K562 (cell line): ENCODE results near the gene UGT2A1. TPM values are rescaled to one million over a fixed set of nuclear protein-coding genes. Genes with fewer than 3 reads are reported as not detected.

Source experiments
- ATAC-seq: fragments of 200-7000 bp; cut with Tn5 transposase; 3 replicates; pipeline ENCODE4 v1.9.1; 2020; ENCODE audit warnings: moderate library complexity
- BruUV-seq: library from RNA; stranded (reverse); fragments of 400-500 nt; replicated peaks from 2 replicates; lab custom pipeline; 2021; lab: Mats Ljungman, UMichigan
- CTCF ChIA-PET: fragments of 300-600 bp; formaldehyde crosslinking; extraction: SDS; loops from one replicate; lab custom pipeline; 2021; ENCODE audit warnings: low intra/inter-chr PET ratio; lab: Yijun Ruan, JAX
- POLR2A ChIA-PET: fragments of 300-600, 350-650 bp; sonication (Branson Sonifier 250); formaldehyde crosslinking; extraction: SDS; loops from one replicate; lab custom pipeline; 2021; ENCODE audit warnings: antibody characterized with exemption, inconsistent platforms; lab: Yijun Ruan, JAX
- DNase-seq, 4 experiments: peaks; one replicate each; pipeline versions ENCODE4 v3.0.0 to v3.0.0-alpha.2; 2011 to 2018; ENCODE audit warnings: low spot score in 3 of 4, mixed read lengths in 3 of 4; ENCODE audit errors: extremely low read depth in 1 of 4
- FAIRE-seq: peaks from 2 replicates; lab custom pipeline; 2011; peaks lifted over from hg19 to GRCh38; lab: Jason Lieb, UNC
- H2AFZ ChIP-seq: 2 replicates; pipeline ENCODE4 v1.6.0; 2011; ENCODE audit warnings: low read depth, low read length, control low read depth, inconsistent platforms
- H3K27ac ChIP-seq: fragments of 200-600 bp; 3 replicates; pipeline ENCODE4 v1.8.0; 2011; ENCODE audit warnings: low read depth, mild to moderate bottlenecking, control low read depth, inconsistent platforms, low read length, moderate library complexity, mixed read lengths; ENCODE audit errors: extremely low read depth
- H3K27me3 ChIP-seq, 2 experiments: fragments of 300-600 bp in 1 of 2; 2 replicates in 1 of 2; 3 replicates in 1 of 2; pipeline versions ENCODE4 v1.6.0 to v1.8.0; 2011; ENCODE audit warnings: inconsistent platforms in 2 of 2, low read length in 2 of 2, mild to moderate bottlenecking in 1 of 2, mixed read lengths in 1 of 2, moderate library complexity in 1 of 2; ENCODE audit not compliant: control insufficient read depth in 2 of 2, insufficient read depth in 2 of 2
- H3K36me3 ChIP-seq: fragments of 300-600 bp; 3 replicates; pipeline ENCODE4 v1.8.0; 2011; ENCODE audit warnings: mild to moderate bottlenecking, low read length, inconsistent platforms; ENCODE audit not compliant: control insufficient read depth, insufficient read depth
- H3K4me1 ChIP-seq, 2 experiments: fragments of 200-600 bp in 1 of 2; replicated peaks in 1 of 2; 2 replicates in 1 of 2; 3 replicates in 1 of 2; pipeline versions ENCODE4 v1.5.1 to v1.8.0; 2011; ENCODE audit warnings: inconsistent platforms in 2 of 2, low read length in 2 of 2, mild to moderate bottlenecking in 1 of 2, mixed read lengths in 1 of 2, moderate library complexity in 1 of 2; ENCODE audit not compliant: control insufficient read depth in 2 of 2, insufficient read depth in 2 of 2
- H3K4me2 ChIP-seq: 2 replicates; pipeline ENCODE4 v1.6.1; 2011; ENCODE audit warnings: low read length, control low read depth, inconsistent platforms, mixed read lengths; ENCODE audit not compliant: insufficient read depth
- H3K4me3 ChIP-seq: fragments of 200-600 bp; sonication (generic), shearing (Covaris generic); 2 replicates; pipeline ENCODE4 v1.5.1; 2016; ENCODE audit warnings: control low read depth, inconsistent platforms
- H3K79me2 ChIP-seq: fragments of 200-600 bp; 3 replicates; pipeline ENCODE4 v1.8.0; 2011; ENCODE audit warnings: low read length, inconsistent platforms; ENCODE audit not compliant: control insufficient read depth, insufficient read depth
- H3K9ac ChIP-seq, 2 experiments: 2 replicates each; pipeline versions ENCODE4 v1.6.0 to v1.6.1; 2011; ENCODE audit warnings: low read depth in 2 of 2, low read length in 2 of 2, control low read depth in 1 of 2, inconsistent platforms in 1 of 2, mild to moderate bottlenecking in 1 of 2, mixed read lengths in 1 of 2; ENCODE audit not compliant: insufficient read depth in 1 of 2
- H3K9me1 ChIP-seq: one replicate; pipeline ENCODE4 v1.6.0; 2011; ENCODE audit warnings: inconsistent platforms, mild to moderate bottlenecking, low read length, moderate library complexity; ENCODE audit not compliant: control insufficient read depth, insufficient read depth
- H3K9me3 ChIP-seq: replicated peaks from 2 replicates; pipeline ENCODE4 v1.5.1; 2011; ENCODE audit warnings: low read depth, low read length, inconsistent platforms; ENCODE audit not compliant: control insufficient read depth, insufficient read depth
- H4K20me1 ChIP-seq: replicated peaks from 2 replicates; pipeline ENCODE4 v1.6.1; 2011; ENCODE audit warnings: low read length, inconsistent platforms, mixed read lengths; ENCODE audit not compliant: control insufficient read depth, insufficient read depth
- JUNB ChIP-seq: fragments of 450-650 bp; formaldehyde crosslinking; conservative IDR thresholded peaks from 2 replicates; pipeline ENCODE4 v1.4.0; 2020; ENCODE audit warnings: mild to moderate bottlenecking
- NR3C1 ChIP-seq: sonication (generic); formaldehyde crosslinking; IDR thresholded peaks from 2 replicates; pipeline ENCODE4 v1.8.1; 2022; ENCODE audit warnings: missing genetic modification reagents
- PYGO2 ChIP-seq: fragments of 450-650 bp; IDR thresholded peaks from 2 replicates; pipeline ENCODE4 v1.6.1; 2016; ENCODE audit warnings: mild to moderate bottlenecking, missing genetic modification characterization, moderate library complexity, missing compliant biosample characterization
- RBM25 ChIP-seq: fragments of 200-400 bp; formaldehyde crosslinking; IDR thresholded peaks from 2 replicates; pipeline ENCODE4 v1.6.1; 2018; ENCODE audit warnings: low read length, low read depth, moderate library complexity; ENCODE audit not compliant: severe bottlenecking
- ZNF239 ChIP-seq: fragments of 250-450 bp; sonication (Bioruptor Pico); IDR thresholded peaks from 2 replicates; pipeline ENCODE4 v1.4.0; 2020; ENCODE audit warnings: mild to moderate bottlenecking
- ZNF311 ChIP-seq: fragments of 250-450 bp; sonication (Bioruptor Pico); IDR thresholded peaks from 2 replicates; pipeline ENCODE4 v1.4.0; 2020; ENCODE audit warnings: mild to moderate bottlenecking, moderate library complexity
- ZNF551 ChIP-seq: fragments of 250-450 bp; sonication (Bioruptor Pico); IDR thresholded peaks from 2 replicates; pipeline ENCODE4 v1.5.0; 2021; ENCODE audit warnings: mild to moderate bottlenecking, moderate library complexity
- WGBS: fragments of 100-300 bp; shearing (Covaris generic); methylation state at CpG from one replicate; pipeline ENCODE4 v1.1.6; 2016; ENCODE audit warnings: low coverage, mixed read lengths; ENCODE audit not compliant: insufficient coverage; ENCODE audit errors: missing lambda C conversion rate; 5-methylcytosine and 5-hydroxymethylcytosine counted together
- in situ Hi-C: fragments of 300-500 bp; cut with MboI; formaldehyde crosslinking; loops from 4 replicates; pipeline ENCODE4 v1.15.0; 2018; ENCODE audit warnings: inconsistent platforms, mixed read lengths
- intact Hi-C: fragments of 100-400 bp; cut with micrococcal nuclease; formaldehyde crosslinking; loops from 2 replicates; pipeline ENCODE4 v1.14.2; 2022
- polyA plus RNA-seq, 8 experiments: library from polyadenylated mRNA; depleted of rRNA in 4 of 8; stranded (reverse) in 5 of 8; unstranded in 3 of 8; fragments of >200 nt; fragmentation: Nextera tagmentation in 2 of 8; fragmentation: Illumina TruSeq in 1 of 8; extraction: Ambion mirVana in 2 of 8; extraction: Trizol in 1 of 8; gene quantifications; 2 replicates each; pipeline versions ENCODE4 v1.2.1 to v1.2.3, GENCODE V29; 2011 to 2014; ENCODE audit warnings: inconsistent platforms in 1 of 8, missing spikeins in 1 of 8
- total RNA-seq, 7 experiments: library from RNA; depleted of rRNA in 6 of 7; stranded (reverse); fragments of >200 nt in 6 of 7; fragmentation: Illumina TruSeq in 2 of 7; extraction: Trizol in 2 of 7; gene quantifications; 2 replicates each; pipeline versions ENCODE4 v1.2.1 to v1.2.3, GENCODE V29; 2011 to 2021; ENCODE audit warnings: low replicate concordance in 1 of 7
- TF ChIP-seq, protein P1 (sequence below): fragments of 450-650 bp; formaldehyde crosslinking; IDR thresholded peaks from 2 replicates; pipeline ENCODE4 v1.4.0; 2020; ENCODE audit warnings: mild to moderate bottlenecking, moderate library complexity
- TF ChIP-seq, protein P2 (sequence below): sonication (generic); formaldehyde crosslinking; IDR thresholded peaks from 2 replicates; pipeline ENCODE4 v1.8.0; 2023; ENCODE audit warnings: missing genetic modification reagents, mild to moderate bottlenecking, borderline replicate concordance

UGT2A1 gene
- total and polyA plus RNA-seq, 9 of the 15 experiments (the other 6 are each of a cell fraction or from before 2014, with no cell fraction given): 0.03 TPM; not detected in 8

- TF ChIP-seq, protein P1, sequence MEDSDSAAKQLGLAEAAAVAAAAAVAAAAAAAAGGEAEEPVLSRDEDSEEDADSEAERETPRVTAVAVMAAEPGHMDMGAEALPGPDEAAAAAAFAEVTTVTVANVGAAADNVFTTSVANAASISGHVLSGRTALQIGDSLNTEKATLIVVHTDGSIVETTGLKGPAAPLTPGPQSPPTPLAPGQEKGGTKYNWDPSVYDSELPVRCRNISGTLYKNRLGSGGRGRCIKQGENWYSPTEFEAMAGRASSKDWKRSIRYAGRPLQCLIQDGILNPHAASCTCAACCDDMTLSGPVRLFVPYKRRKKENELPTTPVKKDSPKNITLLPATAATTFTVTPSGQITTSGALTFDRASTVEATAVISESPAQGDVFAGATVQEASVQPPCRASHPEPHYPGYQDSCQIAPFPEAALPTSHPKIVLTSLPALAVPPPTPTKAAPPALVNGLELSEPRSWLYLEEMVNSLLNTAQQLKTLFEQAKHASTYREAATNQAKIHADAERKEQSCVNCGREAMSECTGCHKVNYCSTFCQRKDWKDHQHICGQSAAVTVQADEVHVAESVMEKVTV (CRISPR knock-in tag): no peak
- TF ChIP-seq ZNF239 (CRISPR knock-in tag) (no peak), RBM25 (no peak), PYGO2 (tag) (no peak)
- TF ChIP-seq, all 486 proteins: peak for 0
These were observed at the start of gene UGT2A1 (continued) for GRCh38 chr4:69653147-69653546.

- ChIA-PET POLR2A (no interaction called here), CTCF (no interaction called here)
- H3K27ac ChIP-seq: no peak overlapping the region
- no TSS peak for BruUV-seq
- intact Hi-C loops: no loop called here
- H3K79me2 ChIP-seq: no peaks in the 10 kb centered on the region
- no peak for DNase-seq
- H3K4me3 ChIP-seq: no peak overlapping the region
- TF ChIP-seq NR3C1 (CRISPR knock-in tag) (no peak), ZNF551 (no peak), JUNB (CRISPR knock-in tag) (no peak), ZNF311 (CRISPR knock-in tag) (no peak)
- TF ChIP-seq, protein P2, sequence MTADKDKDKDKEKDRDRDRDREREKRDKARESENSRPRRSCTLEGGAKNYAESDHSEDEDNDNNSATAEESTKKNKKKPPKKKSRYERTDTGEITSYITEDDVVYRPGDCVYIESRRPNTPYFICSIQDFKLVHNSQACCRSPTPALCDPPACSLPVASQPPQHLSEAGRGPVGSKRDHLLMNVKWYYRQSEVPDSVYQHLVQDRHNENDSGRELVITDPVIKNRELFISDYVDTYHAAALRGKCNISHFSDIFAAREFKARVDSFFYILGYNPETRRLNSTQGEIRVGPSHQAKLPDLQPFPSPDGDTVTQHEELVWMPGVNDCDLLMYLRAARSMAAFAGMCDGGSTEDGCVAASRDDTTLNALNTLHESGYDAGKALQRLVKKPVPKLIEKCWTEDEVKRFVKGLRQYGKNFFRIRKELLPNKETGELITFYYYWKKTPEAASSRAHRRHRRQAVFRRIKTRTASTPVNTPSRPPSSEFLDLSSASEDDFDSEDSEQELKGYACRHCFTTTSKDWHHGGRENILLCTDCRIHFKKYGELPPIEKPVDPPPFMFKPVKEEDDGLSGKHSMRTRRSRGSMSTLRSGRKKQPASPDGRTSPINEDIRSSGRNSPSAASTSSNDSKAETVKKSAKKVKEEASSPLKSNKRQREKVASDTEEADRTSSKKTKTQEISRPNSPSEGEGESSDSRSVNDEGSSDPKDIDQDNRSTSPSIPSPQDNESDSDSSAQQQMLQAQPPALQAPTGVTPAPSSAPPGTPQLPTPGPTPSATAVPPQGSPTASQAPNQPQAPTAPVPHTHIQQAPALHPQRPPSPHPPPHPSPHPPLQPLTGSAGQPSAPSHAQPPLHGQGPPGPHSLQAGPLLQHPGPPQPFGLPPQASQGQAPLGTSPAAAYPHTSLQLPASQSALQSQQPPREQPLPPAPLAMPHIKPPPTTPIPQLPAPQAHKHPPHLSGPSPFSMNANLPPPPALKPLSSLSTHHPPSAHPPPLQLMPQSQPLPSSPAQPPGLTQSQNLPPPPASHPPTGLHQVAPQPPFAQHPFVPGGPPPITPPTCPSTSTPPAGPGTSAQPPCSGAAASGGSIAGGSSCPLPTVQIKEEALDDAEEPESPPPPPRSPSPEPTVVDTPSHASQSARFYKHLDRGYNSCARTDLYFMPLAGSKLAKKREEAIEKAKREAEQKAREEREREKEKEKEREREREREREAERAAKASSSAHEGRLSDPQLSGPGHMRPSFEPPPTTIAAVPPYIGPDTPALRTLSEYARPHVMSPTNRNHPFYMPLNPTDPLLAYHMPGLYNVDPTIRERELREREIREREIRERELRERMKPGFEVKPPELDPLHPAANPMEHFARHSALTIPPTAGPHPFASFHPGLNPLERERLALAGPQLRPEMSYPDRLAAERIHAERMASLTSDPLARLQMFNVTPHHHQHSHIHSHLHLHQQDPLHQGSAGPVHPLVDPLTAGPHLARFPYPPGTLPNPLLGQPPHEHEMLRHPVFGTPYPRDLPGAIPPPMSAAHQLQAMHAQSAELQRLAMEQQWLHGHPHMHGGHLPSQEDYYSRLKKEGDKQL (CRISPR knock-in tag): no peak
- no peaks in the 10 kb centered on the region for H3K36me3 ChIP-seq
- H3K4me1 ChIP-seq: no peaks in the 10 kb centered on the region
- no peaks in the 10 kb centered on the region for H3K27me3 ChIP-seq
- WGBS: 0% methylated on average over 3 of the region's 3 CpGs
- FAIRE-seq: no peak
- no peaks in the 10 kb centered on the region for H4K20me1 ChIP-seq
- H3K4me2 ChIP-seq: no peak overlapping the region
- ATAC-seq: no peak
- no peak overlapping the region for H2AFZ ChIP-seq
- H3K9me1 ChIP-seq: no peaks in the 10 kb centered on the region
- H3K9ac ChIP-seq: no peak overlapping the region
- H3K9me3 ChIP-seq: no peaks in the 10 kb centered on the region
- in situ Hi-C loops: no loop called here
These were observed 49.2 kb upstream of the UGT2A1 start for GRCh38 chr4:69702201-69702600.
